ENCODE measurements around the gene SLC6A18.

SLC6A18 gene

GRCh38 chr5:1294835-1295649, 69.9 kb downstream of the SLC6A18 start, which contains the start of gene TERT:
TSS of gene TERT (minus strand) at chr5:1295068. CDS start at chr5:1294989, 79 bp downstream.
- peak; percentile 90 for DNase-seq

GRCh38 chr5:1295650-1296037, 70.5 kb downstream of the SLC6A18 start:
- no peak for DNase-seq

Data from stimulated activated CD8-positive, alpha-beta memory T cell treated with anti-CD3 and anti-CD28 coated beads, Interleukin-4, amount 100 ng/mL, for 48 hours (primary cell).